Measurements from ENCODE around the gene PLEKHN1. TPM values are rescaled to one million over a fixed set of nuclear protein-coding genes. Genes with fewer than 3 reads are reported as not detected.

PLEKHN1 gene
- total RNA-seq, 1 experiment from 2014 or later, result 9.1 TPM

GRCh38 chr1:941588-942383 is 24.5 kb upstream of the PLEKHN1 start:
- intact Hi-C loops (cut with micrococcal nuclease; ENCODE audit: unreplicated experiment), result no loop called here
- peaks cover 27% of the 10 kb centered on the region for H3K4me1 ChIP-seq (replicated peaks; ENCODE audit: insufficient read depth)
- peak in 1 of 2 experiments; percentile 48 for DNase-seq
- H3K4me3 ChIP-seq, result peak overlapping the region; percentile 47; the same call in 1 of the 2 replicates
- H3K9me3 ChIP-seq (ENCODE audit: insufficient read depth, low read depth), result no peaks in the 10 kb centered on the region
- ChIA-PET POLR2A (ENCODE audit: unreplicated experiment) (interaction anchor here (0.6 kb wide), 1 partner anchor 41 kb away, joined by 6 read pairs; no protein-coding TSS in a partner anchor), CTCF (interaction anchor here (0.6 kb wide), 1 partner anchor 41 kb away, joined by 3 read pairs; no protein-coding TSS in a partner anchor)
- H2AFZ ChIP-seq, result no peak overlapping the region
- no peaks in the 10 kb centered on the region for H3K9me2 ChIP-seq (ENCODE audit: insufficient read depth)
- H3K79me2 ChIP-seq (ENCODE audit: low read depth), result no peaks in the 10 kb centered on the region
- BruUV-seq (replicated peaks), result no TSS peak
- TF ChIP-seq CTCF (conservative IDR thresholded peaks at IDR 0.05) (no peak), EZH2 (IDR thresholded peaks at IDR 0.05; ENCODE audit: low read depth) (no peak; the same call in none of the 2 replicates)
- H3F3A ChIP-seq (ENCODE audit: insufficient read depth, low read depth), result peaks cover 21% of the 10 kb centered on the region; the same call in 1 of the 2 replicates
- H3K27me3 ChIP-seq (ENCODE audit: insufficient read depth, low read depth), result peaks cover 27% of the 10 kb centered on the region
- H3K4me2 ChIP-seq, result peak overlapping the region; percentile 79
- H3K27ac ChIP-seq, result no peak overlapping the region
- H3K36me3 ChIP-seq (ENCODE audit: low read depth), result no peaks in the 10 kb centered on the region
- H4K20me1 ChIP-seq (ENCODE audit: insufficient read depth), result peaks cover 8% of the 10 kb centered on the region

DNA sequence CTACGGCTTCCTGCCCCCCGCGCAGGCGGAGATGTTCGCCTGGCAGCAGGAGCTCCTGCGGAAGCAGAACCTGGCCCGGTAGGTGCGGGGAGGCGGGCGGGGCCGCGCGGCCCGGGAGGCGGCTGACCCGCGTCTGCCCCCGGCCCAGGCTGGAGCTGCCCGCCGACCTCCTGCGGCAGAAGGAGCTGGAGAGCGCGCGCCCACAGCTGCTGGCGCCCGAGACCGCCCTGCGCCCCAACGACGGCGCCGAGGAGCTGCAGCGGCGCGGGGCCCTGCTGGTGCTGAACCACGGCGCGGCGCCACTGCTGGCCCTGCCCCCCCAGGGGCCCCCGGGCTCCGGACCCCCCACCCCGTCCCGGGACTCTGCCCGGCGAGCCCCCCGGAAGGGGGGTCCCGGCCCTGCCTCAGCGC is 23.9 kb upstream of the PLEKHN1 start:
- ChIA-PET POLR2A (ENCODE audit: unreplicated experiment) (interaction anchor here (0.6 kb wide), 1 partner anchor 40 kb away, joined by 6 read pairs; no protein-coding TSS in a partner anchor), CTCF (interaction anchor here (0.6 kb wide), 2 partner anchors 22 to 41 kb away, joined by 3 read pairs; no protein-coding TSS in a partner anchor)
- no peak overlapping the region for H3K27ac ChIP-seq
- TF ChIP-seq CTCF (conservative IDR thresholded peaks at IDR 0.05) (no peak), EZH2 (IDR thresholded peaks at IDR 0.05; ENCODE audit: low read depth) (no peak)
- peaks cover 27% of the 10 kb centered on the region for H3K27me3 ChIP-seq (ENCODE audit: insufficient read depth, low read depth)
- no peaks in the 10 kb centered on the region for H3K9me2 ChIP-seq (ENCODE audit: insufficient read depth)
- H3K4me2 ChIP-seq, result peak overlapping the region; percentile 79
- H3K36me3 ChIP-seq (ENCODE audit: low read depth), result no peaks in the 10 kb centered on the region
- H3K4me1 ChIP-seq (replicated peaks; ENCODE audit: insufficient read depth), result peaks cover 27% of the 10 kb centered on the region
- H2AFZ ChIP-seq, result no peak overlapping the region
- H3K9me3 ChIP-seq (ENCODE audit: insufficient read depth, low read depth), result no peaks in the 10 kb centered on the region
- intact Hi-C loops (cut with micrococcal nuclease; ENCODE audit: unreplicated experiment), result no loop called here
- H4K20me1 ChIP-seq (ENCODE audit: insufficient read depth), result peaks cover 8% of the 10 kb centered on the region
- BruUV-seq (replicated peaks), result no TSS peak
- H3K79me2 ChIP-seq (ENCODE audit: low read depth), result no peaks in the 10 kb centered on the region
- H3K4me3 ChIP-seq, result peak overlapping the region; percentile 47; the same call in 1 of the 2 replicates
- no peak for DNase-seq
- peaks cover 21% of the 10 kb centered on the region; the same call in 1 of the 2 replicates for H3F3A ChIP-seq (ENCODE audit: insufficient read depth, low read depth)

DNA sequence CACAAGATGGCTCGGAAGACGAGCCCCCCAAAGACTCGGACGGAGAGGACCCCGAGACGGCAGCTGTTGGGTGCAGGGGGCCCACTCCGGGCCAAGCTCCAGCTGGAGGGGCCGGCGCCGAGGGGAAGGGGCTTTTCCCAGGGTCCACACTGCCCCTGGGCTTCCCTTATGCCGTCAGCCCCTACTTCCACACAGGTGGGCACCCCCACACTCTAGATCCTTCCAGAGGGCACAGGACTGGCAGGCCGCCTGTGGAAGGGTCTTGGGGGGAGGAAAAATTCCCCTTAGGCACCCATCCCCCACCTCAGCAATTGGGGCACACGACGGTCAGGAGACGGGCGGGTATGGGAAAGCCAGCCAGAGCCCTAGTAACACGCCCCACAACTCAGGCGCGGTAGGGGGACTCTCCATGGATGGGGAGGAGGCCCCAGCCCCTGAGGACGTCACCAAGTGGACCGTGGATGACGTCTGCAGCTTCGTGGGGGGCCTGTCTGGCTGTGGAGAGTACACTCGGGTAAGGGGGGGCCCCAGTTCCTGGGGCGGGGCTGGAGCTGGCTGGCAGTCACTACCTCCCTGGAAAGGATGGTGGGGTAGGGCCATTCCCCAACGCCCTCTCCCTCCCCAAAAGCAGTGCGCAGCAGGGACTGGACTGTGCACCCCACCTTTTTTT is 23.3 kb upstream of the PLEKHN1 start:
- intact Hi-C loops (cut with micrococcal nuclease; ENCODE audit: unreplicated experiment), result no loop called here
- no peak overlapping the region for H2AFZ ChIP-seq
- H3K4me1 ChIP-seq (replicated peaks; ENCODE audit: insufficient read depth), result peaks cover 25% of the 10 kb centered on the region
- H3K27me3 ChIP-seq (ENCODE audit: insufficient read depth, low read depth), result peaks cover 27% of the 10 kb centered on the region
- no peaks in the 10 kb centered on the region for H3K9me3 ChIP-seq (ENCODE audit: insufficient read depth, low read depth)
- H3K4me3 ChIP-seq, result no peak overlapping the region
- H3K79me2 ChIP-seq (ENCODE audit: low read depth), result no peaks in the 10 kb centered on the region
- no peak for TF ChIP-seq CTCF (conservative IDR thresholded peaks at IDR 0.05)
- TF ChIP-seq EZH2 (IDR thresholded peaks at IDR 0.05; ENCODE audit: low read depth), result no peak
- no peaks in the 10 kb centered on the region for H3K36me3 ChIP-seq (ENCODE audit: low read depth)
- CTCF ChIA-PET, result interaction anchor here (0.6 kb wide), 2 partner anchors 22 to 40 kb away, joined by 3 read pairs; no protein-coding TSS in a partner anchor
- peaks cover 8% of the 10 kb centered on the region for H4K20me1 ChIP-seq (ENCODE audit: insufficient read depth)
- DNase-seq, result no peak
- H3F3A ChIP-seq (ENCODE audit: insufficient read depth, low read depth), result peaks cover 21% of the 10 kb centered on the region; the same call in 1 of the 2 replicates
- POLR2A ChIA-PET (ENCODE audit: unreplicated experiment), result interaction anchor here (0.6 kb wide), 2 partner anchors 40 to 59 kb away, joined by 6 to 14 read pairs; no protein-coding TSS in a partner anchor
- no peaks in the 10 kb centered on the region for H3K9me2 ChIP-seq (ENCODE audit: insufficient read depth)
- H3K27ac ChIP-seq, result no peak overlapping the region
- no TSS peak for BruUV-seq (replicated peaks)
- peak overlapping the region; percentile 79 for H3K4me2 ChIP-seq
